ENCODE data around the gene SPACA6. TPM values are rescaled to one million over a fixed set of nuclear protein-coding genes. Genes with fewer than 3 reads are reported as not detected.

Gene SPACA6
- total RNA-seq, 1 experiment from 2014 or later, result 3.6 TPM

GRCh38 chr19:51708811-51709210 lies 15.7 kb downstream of the SPACA6 start:
- Mint-ChIP-seq H3K4me3 (ENCODE audit: unreplicated experiment) (no peak overlapping the region), H3K27me3 (ENCODE audit: insufficient read depth, unreplicated experiment) (peaks cover 4% of the 10 kb centered on the region), H3K4me1 (ENCODE audit: low read depth, unreplicated experiment) (no peaks in the 10 kb centered on the region), H3K9me3 (ENCODE audit: unreplicated experiment) (peaks cover 19% of the 10 kb centered on the region), H3K36me3 (ENCODE audit: insufficient read depth, unreplicated experiment) (peaks cover 22% of the 10 kb centered on the region), H3K27ac (ENCODE audit: unreplicated experiment) (no peak overlapping the region)
- no peaks in the 10 kb centered on the region; the same call in 1 of the 2 replicates for H3K9me3 ChIP-seq
- H3K4me3 ChIP-seq (ENCODE audit: low read depth, low read length), result no peak overlapping the region
- no peak for TF ChIP-seq CTCF (IDR thresholded peaks at IDR 0.05; ENCODE audit: insufficient read depth in 1 of 2, low read depth in 1 of 2, low read length in 1 of 2, severe bottlenecking in 1 of 2, unreplicated experiment in 1 of 2)
- intact Hi-C loops (cut with micrococcal nuclease; ENCODE audit: unreplicated experiment), result no loop called here
- no peaks in the 10 kb centered on the region for H3K36me3 ChIP-seq (ENCODE audit: control insufficient read depth, insufficient read depth, low read length)
- no peak for DNase-seq
- H3K27me3 ChIP-seq (replicated peaks; ENCODE audit: control insufficient read depth, insufficient read depth, low read length), result no peaks in the 10 kb centered on the region
- ChIA-PET CTCF (no interaction called here), POLR2A (no interaction called here)
- no peaks in the 10 kb centered on the region for H3K4me1 ChIP-seq
- no TSS peak for BruUV-seq (replicated peaks)

- no peaks in the 10 kb centered on the region for H3K36me3 ChIP-seq (ENCODE audit: control insufficient read depth, insufficient read depth, low read length)
- Mint-ChIP-seq H3K4me3 (ENCODE audit: unreplicated experiment) (no peak overlapping the region), H3K9me3 (ENCODE audit: unreplicated experiment) (peaks cover 19% of the 10 kb centered on the region), H3K4me1 (ENCODE audit: low read depth, unreplicated experiment) (no peaks in the 10 kb centered on the region), H3K36me3 (ENCODE audit: insufficient read depth, unreplicated experiment) (peaks cover 15% of the 10 kb centered on the region), H3K27me3 (ENCODE audit: insufficient read depth, unreplicated experiment) (peaks cover 4% of the 10 kb centered on the region), H3K27ac (ENCODE audit: unreplicated experiment) (no peak overlapping the region)
- ChIA-PET POLR2A (no interaction called here), CTCF (no interaction called here)
- TF ChIP-seq CTCF (IDR thresholded peaks at IDR 0.05; ENCODE audit: insufficient read depth in 1 of 2, low read depth in 1 of 2, low read length in 1 of 2, severe bottlenecking in 1 of 2, unreplicated experiment in 1 of 2), result no peak
- no peak for DNase-seq
- H3K9me3 ChIP-seq, result no peaks in the 10 kb centered on the region; the same call in 1 of the 2 replicates
- BruUV-seq (replicated peaks), result no TSS peak
- no peaks in the 10 kb centered on the region for H3K27me3 ChIP-seq (replicated peaks; ENCODE audit: control insufficient read depth, insufficient read depth, low read length)
- no peak overlapping the region for H3K4me3 ChIP-seq (ENCODE audit: low read depth, low read length)
- no peaks in the 10 kb centered on the region for H3K4me1 ChIP-seq
- intact Hi-C loops (cut with micrococcal nuclease; ENCODE audit: unreplicated experiment), result no loop called here
Observed at GRCh38 chr19:51709575-51709974, 16.4 kb downstream of the SPACA6 start.

- intact Hi-C loops (cut with micrococcal nuclease; ENCODE audit: unreplicated experiment), result no loop called here
- Mint-ChIP-seq H3K27ac (ENCODE audit: unreplicated experiment) (no peak overlapping the region), H3K27me3 (ENCODE audit: insufficient read depth, unreplicated experiment) (peaks cover 6% of the 10 kb centered on the region), H3K9me3 (ENCODE audit: unreplicated experiment) (peaks cover 23% of the 10 kb centered on the region), H3K4me3 (ENCODE audit: unreplicated experiment) (no peak overlapping the region), H3K36me3 (ENCODE audit: insufficient read depth, unreplicated experiment) (peaks cover 12% of the 10 kb centered on the region), H3K4me1 (ENCODE audit: low read depth, unreplicated experiment) (no peaks in the 10 kb centered on the region)
- ChIA-PET POLR2A (no interaction called here), CTCF (no interaction called here)
- Histone ChIP-seq H3K27me3 (replicated peaks; ENCODE audit: control insufficient read depth, insufficient read depth, low read length) (no peaks in the 10 kb centered on the region), H3K4me1 (no peaks in the 10 kb centered on the region), H3K4me3 (ENCODE audit: low read depth, low read length) (no peak overlapping the region), H3K9me3 (no peaks in the 10 kb centered on the region; the same call in 1 of the 2 replicates), H3K36me3 (ENCODE audit: control insufficient read depth, insufficient read depth, low read length) (no peaks in the 10 kb centered on the region)
- TF ChIP-seq CTCF (IDR thresholded peaks at IDR 0.05; ENCODE audit: insufficient read depth in 1 of 2, low read depth in 1 of 2, low read length in 1 of 2, severe bottlenecking in 1 of 2, unreplicated experiment in 1 of 2), result no peak
- no TSS peak for BruUV-seq (replicated peaks)
- DNase-seq, result no peak
Observed at GRCh38 chr19:51710163-51710562, 17.0 kb downstream of the SPACA6 start.
